B cell (primary cell): ENCODE results near the gene ZNF135.

ENCODE experiments used
- EZH2 ChIP-seq: IDR thresholded peaks from 2 replicates; pipeline ENCODE4 v1.6.1; 2012; ENCODE audit warnings: borderline replicate concordance, low read depth, mild to moderate bottlenecking, moderate library complexity, low read length; ENCODE audit not compliant: insufficient read depth, poor library complexity, severe bottlenecking
- TF ChIP-seq, protein P1 (sequence below): fragments of 200-600 bp; IDR thresholded peaks from one replicate; pipeline ENCODE4 v1.8.0; 2022; ENCODE audit warnings: antibody characterized with exemption, mild to moderate bottlenecking

DNA sequence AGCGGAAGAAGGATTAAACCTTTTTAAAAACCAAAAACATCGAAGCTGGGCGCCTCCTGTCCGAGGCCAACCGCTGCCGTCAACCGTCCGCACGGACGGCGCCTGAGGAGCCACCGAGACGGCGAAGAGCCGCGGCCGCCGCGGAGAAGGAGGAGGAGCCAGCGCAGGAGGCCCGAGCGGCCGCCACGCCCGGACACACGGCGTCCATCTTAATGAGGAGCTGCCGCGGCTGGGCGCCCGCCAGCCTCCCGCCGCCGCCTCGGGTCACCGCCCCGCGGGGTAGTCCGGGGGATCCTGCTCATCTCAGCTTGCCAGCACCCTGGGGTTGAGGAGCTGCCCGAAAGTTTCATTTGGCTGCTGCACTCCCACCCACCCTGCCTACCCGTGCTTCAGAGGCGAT lies 14.7 kb upstream of the ZNF135 start:
- TF ChIP-seq, protein P1, sequence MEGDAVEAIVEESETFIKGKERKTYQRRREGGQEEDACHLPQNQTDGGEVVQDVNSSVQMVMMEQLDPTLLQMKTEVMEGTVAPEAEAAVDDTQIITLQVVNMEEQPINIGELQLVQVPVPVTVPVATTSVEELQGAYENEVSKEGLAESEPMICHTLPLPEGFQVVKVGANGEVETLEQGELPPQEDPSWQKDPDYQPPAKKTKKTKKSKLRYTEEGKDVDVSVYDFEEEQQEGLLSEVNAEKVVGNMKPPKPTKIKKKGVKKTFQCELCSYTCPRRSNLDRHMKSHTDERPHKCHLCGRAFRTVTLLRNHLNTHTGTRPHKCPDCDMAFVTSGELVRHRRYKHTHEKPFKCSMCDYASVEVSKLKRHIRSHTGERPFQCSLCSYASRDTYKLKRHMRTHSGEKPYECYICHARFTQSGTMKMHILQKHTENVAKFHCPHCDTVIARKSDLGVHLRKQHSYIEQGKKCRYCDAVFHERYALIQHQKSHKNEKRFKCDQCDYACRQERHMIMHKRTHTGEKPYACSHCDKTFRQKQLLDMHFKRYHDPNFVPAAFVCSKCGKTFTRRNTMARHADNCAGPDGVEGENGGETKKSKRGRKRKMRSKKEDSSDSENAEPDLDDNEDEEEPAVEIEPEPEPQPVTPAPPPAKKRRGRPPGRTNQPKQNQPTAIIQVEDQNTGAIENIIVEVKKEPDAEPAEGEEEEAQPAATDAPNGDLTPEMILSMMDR, result no peak
- no peak for TF ChIP-seq EZH2
